Left ventricle myocardium inferior (tissue), 1 donor: ENCODE results near the gene PTMS. TPM values are rescaled to one million over a fixed set of nuclear protein-coding genes. Genes with fewer than 3 reads are reported as not detected.

Experiments used
- DNase-seq: peaks from one replicate; pipeline ENCODE4 v3.0.0-alpha.2; 2020
- H3K27ac ChIP-seq: fragments of 200-600 bp; replicated peaks from 2 replicates; pipeline ENCODE4 v1.8.0; 2021
- H3K27me3 ChIP-seq: fragments of 200-600 bp; 2 replicates; pipeline ENCODE4 v1.8.0; 2021; ENCODE audit warnings: low read depth
- H3K36me3 ChIP-seq: fragments of 200-600 bp; 2 replicates; pipeline ENCODE4 v1.8.0; 2021
- H3K4me1 ChIP-seq: fragments of 200-600 bp; 2 replicates; pipeline ENCODE4 v1.8.0; 2021
- H3K4me3 ChIP-seq: fragments of 200-600 bp; 2 replicates; pipeline ENCODE4 v1.8.0; 2021; ENCODE audit warnings: mild to moderate bottlenecking, moderate library complexity
- H3K9me3 ChIP-seq: fragments of 200-600 bp; replicated peaks from 2 replicates; pipeline ENCODE4 v1.8.0; 2021
- intact Hi-C: fragments of 100-400 bp; cut with micrococcal nuclease; formaldehyde crosslinking; loops from one replicate; pipeline ENCODE4 v1.11.0; 2022
- total RNA-seq: library from RNA; stranded (reverse); fragmentation: NEBNext Ultra II Directional; extraction: Animal tissue kit (Norgen Biotek cat#: 25700); gene quantifications from one replicate; pipeline ENCODE4 v1.2.1, GENCODE V29; 2021
- TF ChIP-seq, protein P1 (sequence below): fragments of 200-600 bp; IDR thresholded peaks from 2 replicates; pipeline ENCODE4 v1.8.0; 2021; ENCODE audit warnings: antibody characterized with exemption, mild to moderate bottlenecking, borderline replicate concordance
- donor health status: DM: no; HTN: yes; CAD: no; lungs with severe emphysema.

The PTMS gene
- total RNA-seq, 1 donor from 2014 or later = 104 TPM

DNA sequence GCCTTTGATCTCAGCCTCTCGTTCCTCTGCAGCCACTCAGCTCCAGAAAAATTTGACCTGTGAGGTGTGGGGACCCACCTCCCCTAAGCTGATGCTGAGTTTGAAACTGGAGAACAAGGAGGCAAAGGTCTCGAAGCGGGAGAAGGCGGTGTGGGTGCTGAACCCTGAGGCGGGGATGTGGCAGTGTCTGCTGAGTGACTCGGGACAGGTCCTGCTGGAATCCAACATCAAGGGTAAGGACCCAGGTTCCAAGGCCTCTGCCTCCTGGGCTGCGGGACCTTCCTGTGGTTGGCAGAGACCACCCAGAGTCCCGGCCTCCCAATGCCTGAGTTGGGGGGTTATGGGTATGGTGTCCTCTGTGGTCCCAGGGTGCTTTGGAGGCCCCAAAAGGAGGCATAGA is 50.9 kb downstream of the PTMS start:
- TF ChIP-seq, protein P1, sequence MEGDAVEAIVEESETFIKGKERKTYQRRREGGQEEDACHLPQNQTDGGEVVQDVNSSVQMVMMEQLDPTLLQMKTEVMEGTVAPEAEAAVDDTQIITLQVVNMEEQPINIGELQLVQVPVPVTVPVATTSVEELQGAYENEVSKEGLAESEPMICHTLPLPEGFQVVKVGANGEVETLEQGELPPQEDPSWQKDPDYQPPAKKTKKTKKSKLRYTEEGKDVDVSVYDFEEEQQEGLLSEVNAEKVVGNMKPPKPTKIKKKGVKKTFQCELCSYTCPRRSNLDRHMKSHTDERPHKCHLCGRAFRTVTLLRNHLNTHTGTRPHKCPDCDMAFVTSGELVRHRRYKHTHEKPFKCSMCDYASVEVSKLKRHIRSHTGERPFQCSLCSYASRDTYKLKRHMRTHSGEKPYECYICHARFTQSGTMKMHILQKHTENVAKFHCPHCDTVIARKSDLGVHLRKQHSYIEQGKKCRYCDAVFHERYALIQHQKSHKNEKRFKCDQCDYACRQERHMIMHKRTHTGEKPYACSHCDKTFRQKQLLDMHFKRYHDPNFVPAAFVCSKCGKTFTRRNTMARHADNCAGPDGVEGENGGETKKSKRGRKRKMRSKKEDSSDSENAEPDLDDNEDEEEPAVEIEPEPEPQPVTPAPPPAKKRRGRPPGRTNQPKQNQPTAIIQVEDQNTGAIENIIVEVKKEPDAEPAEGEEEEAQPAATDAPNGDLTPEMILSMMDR = no peak
- peaks cover 12% of the 10 kb centered on the region for H3K4me1 ChIP-seq
- no peaks in the 10 kb centered on the region for H3K9me3 ChIP-seq
- intact Hi-C loops = no loop called here
- no peak for DNase-seq
- no peak overlapping the region for H3K27ac ChIP-seq
- H3K27me3 ChIP-seq = peaks cover 26% of the 10 kb centered on the region
- H3K4me3 ChIP-seq = no peak overlapping the region
- H3K36me3 ChIP-seq = no peaks in the 10 kb centered on the region

DNA sequence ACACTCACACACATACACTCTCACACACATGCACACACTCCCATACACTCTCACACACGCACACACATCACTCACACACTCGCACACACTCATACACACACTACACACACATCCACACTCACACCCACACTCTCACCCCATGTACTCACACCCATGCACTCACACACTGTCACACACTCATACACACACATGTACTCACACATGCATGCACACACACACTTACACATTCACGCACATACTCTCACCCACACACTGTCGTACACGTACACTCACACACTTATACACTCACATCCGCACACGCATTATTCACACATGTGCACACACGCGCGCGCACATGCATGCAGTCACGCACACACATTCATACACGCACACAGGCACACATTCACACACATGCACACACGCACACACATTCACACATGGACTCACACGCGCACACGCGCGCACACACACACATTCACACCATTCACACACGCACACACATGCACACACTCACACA is 51.5 kb downstream of the PTMS start:
- H3K36me3 ChIP-seq = no peaks in the 10 kb centered on the region
- H3K4me1 ChIP-seq = peaks cover 16% of the 10 kb centered on the region
- H3K27me3 ChIP-seq = peaks cover 28% of the 10 kb centered on the region
- H3K4me3 ChIP-seq = no peak overlapping the region
- TF ChIP-seq, protein P1 = no peak
- no peaks in the 10 kb centered on the region for H3K9me3 ChIP-seq
- DNase-seq = no peak
- intact Hi-C loops = no loop called here
- no peak overlapping the region for H3K27ac ChIP-seq

DNA sequence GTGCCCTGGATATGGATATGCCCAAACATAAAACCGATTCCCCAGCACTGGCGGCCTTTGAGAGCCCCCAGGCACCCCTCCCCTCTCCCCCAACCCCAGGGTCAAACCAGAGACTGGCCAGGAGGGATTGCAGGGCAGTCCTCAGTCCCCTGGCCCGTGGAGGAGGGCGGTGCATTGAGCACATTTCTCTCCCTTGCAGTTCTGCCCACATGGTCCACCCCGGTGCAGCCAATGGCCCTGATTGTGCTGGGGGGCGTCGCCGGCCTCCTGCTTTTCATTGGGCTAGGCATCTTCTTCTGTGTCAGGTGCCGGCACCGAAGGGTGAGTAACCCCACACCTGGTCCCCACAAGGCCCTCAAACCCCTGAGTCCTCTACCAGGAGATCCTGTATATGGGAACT is 52.1 kb downstream of the PTMS start:
- DNase-seq = no peak
- Histone ChIP-seq H3K9me3 (no peaks in the 10 kb centered on the region), H3K36me3 (no peaks in the 10 kb centered on the region), H3K27ac (no peak overlapping the region), H3K27me3 (peaks cover 31% of the 10 kb centered on the region), H3K4me3 (no peak overlapping the region), H3K4me1 (peaks cover 16% of the 10 kb centered on the region)
- TF ChIP-seq, protein P1 = no peak
- intact Hi-C loops = no loop called here

DNA sequence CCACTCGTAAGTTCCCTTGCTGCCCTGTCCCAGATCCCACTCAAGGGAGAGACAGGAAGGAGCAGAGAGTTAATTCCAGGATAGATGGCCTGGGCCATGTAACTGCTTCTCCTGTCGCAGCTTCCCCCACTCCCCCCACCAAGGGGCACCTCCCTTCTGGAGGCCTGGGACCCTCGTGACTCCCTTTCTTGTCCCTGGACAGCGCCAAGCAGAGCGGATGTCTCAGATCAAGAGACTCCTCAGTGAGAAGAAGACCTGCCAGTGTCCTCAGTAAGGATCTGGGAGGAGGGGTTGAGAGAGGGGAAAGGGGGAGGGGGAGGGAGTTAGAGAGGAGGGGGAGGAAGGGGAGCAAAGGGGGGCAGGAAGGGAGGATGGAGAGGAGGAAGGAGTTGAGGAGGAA is 52.5 kb downstream of the PTMS start:
- no peak overlapping the region for H3K27ac ChIP-seq
- no peak for DNase-seq
- H3K4me3 ChIP-seq = no peak overlapping the region
- H3K9me3 ChIP-seq = no peaks in the 10 kb centered on the region
- no peaks in the 10 kb centered on the region for H3K36me3 ChIP-seq
- intact Hi-C loops = no loop called here
- peaks cover 31% of the 10 kb centered on the region for H3K27me3 ChIP-seq
- peaks cover 16% of the 10 kb centered on the region for H3K4me1 ChIP-seq
- TF ChIP-seq, protein P1 = no peak

DNA sequence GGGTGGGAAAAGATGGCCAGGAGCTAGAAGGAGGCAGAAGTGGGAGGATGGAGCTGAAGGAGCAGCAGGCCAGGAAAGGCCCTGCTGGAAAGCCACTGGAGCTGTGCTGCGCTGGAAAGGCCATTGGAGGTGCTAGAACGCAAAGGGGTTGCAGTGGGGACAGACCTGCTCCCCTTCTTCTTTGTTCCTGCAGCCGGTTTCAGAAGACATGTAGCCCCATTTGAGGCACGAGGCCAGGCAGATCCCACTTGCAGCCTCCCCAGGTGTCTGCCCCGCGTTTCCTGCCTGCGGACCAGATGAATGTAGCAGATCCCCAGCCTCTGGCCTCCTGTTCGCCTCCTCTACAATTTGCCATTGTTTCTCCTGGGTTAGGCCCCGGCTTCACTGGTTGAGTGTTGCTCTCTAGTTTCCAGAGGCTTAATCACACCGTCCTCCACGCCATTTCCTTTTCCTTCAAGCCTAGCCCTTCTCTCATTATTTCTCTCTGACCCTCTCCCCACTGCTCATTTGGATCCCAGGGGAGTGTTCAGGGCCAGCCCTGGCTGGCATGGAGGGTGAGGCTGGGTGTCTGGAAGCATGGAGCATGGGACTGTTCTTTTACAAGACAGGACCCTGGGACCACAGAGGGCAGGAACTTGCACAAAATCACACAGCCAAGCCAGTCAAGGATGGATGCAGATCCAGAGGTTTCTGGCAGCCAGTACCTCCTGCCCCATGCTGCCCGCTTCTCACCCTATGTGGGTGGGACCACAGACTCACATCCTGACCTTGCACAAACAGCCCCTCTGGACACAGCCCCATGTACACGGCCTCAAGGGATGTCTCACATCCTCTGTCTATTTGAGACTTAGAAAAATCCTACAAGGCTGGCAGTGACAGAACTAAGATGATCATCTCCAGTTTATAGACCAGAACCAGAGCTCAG is 53.2 kb downstream of the PTMS start:
- no peaks in the 10 kb centered on the region for H3K36me3 ChIP-seq
- no peak overlapping the region for H3K4me3 ChIP-seq
- no peaks in the 10 kb centered on the region for H3K9me3 ChIP-seq
- TF ChIP-seq, protein P1 = no peak
- peaks cover 16% of the 10 kb centered on the region for H3K4me1 ChIP-seq
- H3K27me3 ChIP-seq = peaks cover 30% of the 10 kb centered on the region
- DNase-seq = no peak
- no peak overlapping the region for H3K27ac ChIP-seq
- intact Hi-C loops = no loop called here
